ENCODE results near the gene PTTG1.

DNA sequence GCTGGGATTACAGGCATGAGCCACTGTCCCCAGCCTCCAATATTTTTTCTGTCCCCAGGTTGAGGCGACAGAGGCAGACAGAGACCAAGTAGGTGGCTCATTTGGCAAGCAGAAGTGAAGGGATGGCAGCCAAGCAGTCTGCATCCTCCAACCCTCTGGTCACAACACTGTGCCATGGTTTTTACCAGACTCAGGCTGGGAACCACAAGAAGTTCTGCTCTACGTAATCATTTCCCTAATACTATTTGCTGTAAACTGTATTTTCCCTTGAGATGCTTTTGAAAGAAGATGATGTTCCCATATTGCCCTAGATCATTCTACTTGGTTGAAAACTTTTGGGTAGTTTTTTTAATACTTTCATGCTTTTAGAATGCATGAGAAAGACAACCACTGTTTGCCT, 40.5 kb downstream of the PTTG1 start:
- TF ChIP-seq, protein P1, sequence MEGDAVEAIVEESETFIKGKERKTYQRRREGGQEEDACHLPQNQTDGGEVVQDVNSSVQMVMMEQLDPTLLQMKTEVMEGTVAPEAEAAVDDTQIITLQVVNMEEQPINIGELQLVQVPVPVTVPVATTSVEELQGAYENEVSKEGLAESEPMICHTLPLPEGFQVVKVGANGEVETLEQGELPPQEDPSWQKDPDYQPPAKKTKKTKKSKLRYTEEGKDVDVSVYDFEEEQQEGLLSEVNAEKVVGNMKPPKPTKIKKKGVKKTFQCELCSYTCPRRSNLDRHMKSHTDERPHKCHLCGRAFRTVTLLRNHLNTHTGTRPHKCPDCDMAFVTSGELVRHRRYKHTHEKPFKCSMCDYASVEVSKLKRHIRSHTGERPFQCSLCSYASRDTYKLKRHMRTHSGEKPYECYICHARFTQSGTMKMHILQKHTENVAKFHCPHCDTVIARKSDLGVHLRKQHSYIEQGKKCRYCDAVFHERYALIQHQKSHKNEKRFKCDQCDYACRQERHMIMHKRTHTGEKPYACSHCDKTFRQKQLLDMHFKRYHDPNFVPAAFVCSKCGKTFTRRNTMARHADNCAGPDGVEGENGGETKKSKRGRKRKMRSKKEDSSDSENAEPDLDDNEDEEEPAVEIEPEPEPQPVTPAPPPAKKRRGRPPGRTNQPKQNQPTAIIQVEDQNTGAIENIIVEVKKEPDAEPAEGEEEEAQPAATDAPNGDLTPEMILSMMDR (optimal IDR thresholded peaks at IDR 0.05 in 1 of 3, IDR thresholded peaks at IDR 0.05 in 1 of 3, conservative IDR thresholded peaks at IDR 0.05 in 1 of 3; ENCODE audit: extremely low read depth in 1 of 3, insufficient read depth in 2 of 3, low read length in 3 of 3) = no peak
- no peak for TF ChIP-seq EZH2 (IDR thresholded peaks at IDR 0.05; ENCODE audit: low read length)
